ACHN (cell line): ENCODE results near the gene HCFC2.
"Not testable (repeated sequence)": the region's sequence is repeated elsewhere in the genome, so short reads cannot be mapped to it uniquely, and the experiment has no call there.

ENCODE experiments used
- DNase-seq: peaks from one replicate; pipeline ENCODE4 v3.0.0-alpha.2; 2015
- in situ Hi-C: cut with HindIII; loops from 2 replicates; pipeline ENCODE4 v1.10.0; 2017; ENCODE audit warnings: low sequenced_read_pairs, low pct_ligation_motif_present, low pct_unique_long_range_greater_than_20kb

The HCFC2 gene

DNA sequence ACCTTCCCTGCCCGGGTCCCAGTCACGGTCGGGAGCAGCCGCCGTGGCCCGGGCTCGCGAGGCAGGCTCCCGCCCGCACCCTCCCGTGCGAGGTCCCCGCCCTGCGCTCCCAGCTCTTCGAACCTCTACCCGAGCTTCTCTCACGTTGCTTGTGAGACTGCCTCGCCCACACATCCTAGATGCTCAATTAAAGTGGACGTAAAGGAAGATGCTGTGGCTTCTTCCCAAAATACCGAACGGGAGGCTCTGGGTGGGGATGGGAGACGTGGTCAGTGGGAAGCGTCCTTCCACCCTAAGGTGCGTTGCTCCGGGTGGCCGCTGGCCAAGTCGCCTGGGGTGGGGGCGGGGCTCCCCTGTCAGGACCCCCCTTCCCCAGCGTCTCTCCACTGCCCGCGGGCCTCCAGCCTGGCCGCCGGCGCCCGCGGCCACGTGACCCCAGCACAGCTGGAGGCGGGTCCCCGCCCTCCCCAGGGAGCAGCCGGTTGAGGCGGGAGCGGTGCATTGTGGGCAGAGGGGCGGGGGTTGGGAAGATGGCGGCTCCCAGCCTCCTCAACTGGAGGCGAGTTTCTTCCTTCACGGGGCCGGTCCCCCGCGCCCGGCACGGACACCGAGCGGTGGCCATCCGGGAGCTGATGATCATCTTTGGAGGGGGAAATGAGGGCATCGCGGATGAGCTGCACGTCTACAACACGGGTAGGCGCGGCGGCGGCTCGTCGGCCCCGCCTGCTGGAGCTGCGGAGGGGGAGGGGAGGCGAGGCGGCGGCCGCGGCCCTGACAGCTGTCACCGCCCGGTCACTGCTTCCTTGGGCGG is at the start of gene HCFC2:
Gene HCFC2 (plus strand): TSS at position 501 of the 811 bp plus-strand sequence. CDS start 30 bp downstream, at position 531.
- in situ Hi-C loops, result no loop called here
- DNase-seq, result peak; percentile 95

DNA sequence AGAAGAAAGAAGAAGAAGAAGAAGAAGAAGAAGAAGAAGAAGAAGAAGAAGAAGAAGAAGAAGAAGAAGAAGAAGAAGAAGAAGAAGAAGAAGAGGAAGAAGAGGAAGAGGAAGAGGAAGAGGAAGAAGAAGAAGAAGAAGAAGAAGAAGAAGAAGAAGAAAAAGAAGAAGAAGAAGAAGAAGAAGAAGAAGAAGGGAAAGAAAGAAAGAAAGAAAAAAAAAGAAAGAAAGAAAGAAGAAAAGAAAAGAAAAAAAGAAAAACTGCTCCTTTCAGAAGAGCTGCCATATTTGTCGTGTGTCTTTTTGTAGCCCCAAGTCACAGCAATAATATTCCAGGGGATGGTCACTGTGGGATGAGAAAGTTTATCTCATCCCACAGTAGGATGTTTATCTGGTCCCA is 42.5 kb upstream of the HCFC2 start:
- in situ Hi-C loops, DNase-seq: not testable (repeated sequence)

DNA sequence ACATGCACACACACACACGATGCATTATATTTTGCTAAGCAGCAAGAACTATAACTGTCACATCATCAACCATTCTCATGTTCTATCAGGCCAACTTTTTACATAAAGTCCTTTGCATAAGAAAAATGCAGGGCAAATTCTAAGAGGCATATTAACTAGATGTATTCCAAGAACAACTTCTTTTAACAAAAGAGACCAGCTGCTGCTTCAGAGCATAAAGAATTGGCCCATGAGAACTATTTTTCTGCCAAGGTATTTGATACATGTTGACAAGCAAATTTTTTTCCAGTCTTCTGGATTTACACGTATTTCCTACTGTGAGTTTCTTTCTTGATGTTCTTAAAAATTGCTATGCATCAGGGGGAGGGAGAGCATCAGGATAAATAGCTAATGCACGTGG is 41.5 kb upstream of the HCFC2 start:
- DNase-seq, result no peak

GRCh38 chr12:104023710-104024109 is 40.6 kb upstream of the HCFC2 start:
- in situ Hi-C loops, result no loop called here
- DNase-seq, result no peak

More for the DNA sequence above, 41.5 kb upstream of the HCFC2 start:
- in situ Hi-C loops, result no loop called here

- in situ Hi-C loops, result no loop called here
- DNase-seq, result no peak
Measured at GRCh38 chr12:104024348-104024747, 40.0 kb upstream of the HCFC2 start.

- in situ Hi-C loops, result no loop called here
- DNase-seq, result no peak
Measured at GRCh38 chr12:104025771-104026170, 38.6 kb upstream of the HCFC2 start.

DNA sequence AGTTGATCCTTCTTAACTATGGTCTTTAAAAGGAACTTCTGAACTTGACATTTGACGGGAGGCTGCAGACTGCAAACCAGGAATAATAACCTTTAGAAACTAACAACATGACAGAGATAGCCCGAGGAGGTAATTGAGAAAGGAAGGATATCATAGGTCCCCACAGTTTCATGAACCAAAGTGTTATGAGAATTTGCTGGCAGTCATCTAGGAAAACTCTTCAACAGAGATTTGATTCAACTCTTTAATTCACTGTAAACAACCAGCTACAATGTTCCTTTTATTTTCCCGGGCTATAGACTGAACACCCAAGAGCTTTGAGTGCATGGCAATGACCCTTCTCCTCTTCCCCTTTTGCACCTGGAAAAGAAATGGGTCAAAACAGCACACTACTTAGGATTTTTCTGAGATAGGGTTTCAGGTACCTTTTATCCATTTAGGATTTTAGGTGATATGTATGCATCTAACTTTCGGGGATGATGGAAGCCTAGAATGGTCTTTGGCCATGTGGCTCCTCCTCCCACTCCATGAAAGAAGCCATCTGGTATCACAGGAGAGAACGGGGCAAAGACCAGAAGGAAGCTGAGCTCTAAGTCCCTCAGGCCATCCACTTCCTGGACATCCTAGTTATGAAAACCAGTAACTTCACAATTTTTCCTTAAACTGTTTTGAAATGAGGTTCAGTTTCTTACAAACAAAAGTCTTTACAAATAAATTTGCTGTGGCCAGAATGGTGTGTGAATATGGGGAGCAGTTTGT is 37.3 kb upstream of the HCFC2 start:
- DNase-seq, result no peak
- in situ Hi-C loops, result no loop called here

DNA sequence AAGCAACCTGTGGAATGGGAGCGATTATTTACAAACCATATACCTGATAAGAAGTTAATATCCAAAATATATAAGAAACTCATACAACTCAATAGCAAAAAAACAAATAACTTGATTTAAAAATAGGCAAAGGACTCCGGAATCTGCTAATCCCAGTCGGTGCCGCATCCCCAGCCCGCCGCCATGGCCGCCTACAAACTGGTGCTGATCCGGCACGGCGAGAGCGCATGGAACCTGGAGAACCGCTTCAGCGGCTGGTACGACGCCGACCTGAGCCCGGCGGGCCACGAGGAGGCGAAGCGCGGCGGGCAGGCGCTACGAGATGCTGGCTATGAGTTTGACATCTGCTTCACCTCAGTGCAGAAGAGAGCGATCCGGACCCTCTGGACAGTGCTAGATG is 33.7 kb upstream of the HCFC2 start:
- in situ Hi-C loops, result not testable (repeated sequence)

DNA sequence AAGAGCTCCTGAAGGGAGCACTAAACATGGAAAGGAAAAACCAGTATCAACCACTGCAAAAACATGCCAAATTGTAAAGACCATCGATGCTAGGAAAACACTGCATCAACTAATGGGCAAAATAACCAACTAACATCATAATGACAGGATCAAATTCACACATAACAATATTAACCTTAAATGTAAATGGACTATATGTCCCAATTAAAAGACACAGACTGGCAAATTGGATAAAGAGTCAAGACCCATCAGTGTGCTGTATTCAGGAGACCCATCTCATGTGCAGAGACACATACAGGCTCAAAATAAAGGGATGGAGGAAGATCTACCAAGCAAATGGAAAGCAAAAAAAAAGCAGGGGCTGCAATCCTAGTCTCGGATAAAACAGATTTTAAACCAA is 28.2 kb upstream of the HCFC2 start:
- in situ Hi-C loops, DNase-seq: not testable (repeated sequence)

More for the DNA sequence above, 33.7 kb upstream of the HCFC2 start:
- DNase-seq, result not testable (repeated sequence)

GRCh38 chr12:104039769-104040168 is 24.6 kb upstream of the HCFC2 start:
- in situ Hi-C loops, DNase-seq: not testable (repeated sequence)

DNA sequence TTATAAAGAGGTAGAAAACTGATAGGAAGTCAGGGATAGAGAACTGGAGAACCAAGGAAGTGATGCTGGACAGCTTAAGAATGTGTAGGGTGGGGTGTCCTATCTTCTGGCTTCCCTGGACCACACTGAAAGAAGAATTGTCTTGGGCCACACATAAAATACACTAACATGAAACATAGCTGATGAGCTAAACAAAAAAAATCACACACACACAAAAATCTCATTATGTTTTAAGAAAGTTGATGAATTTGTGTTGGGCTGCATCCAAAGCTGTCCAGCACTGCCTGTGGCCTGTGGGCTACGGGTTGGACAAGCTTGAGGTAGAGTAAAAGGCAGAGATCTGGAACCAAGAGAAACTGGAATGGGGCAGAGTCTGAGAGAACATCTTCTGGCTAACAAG is 21.8 kb upstream of the HCFC2 start:
- in situ Hi-C loops, result no loop called here
- no peak for DNase-seq

GRCh38 chr12:104044158-104044557 is 20.2 kb upstream of the HCFC2 start:
- in situ Hi-C loops, result no loop called here
- DNase-seq, result no peak

DNA sequence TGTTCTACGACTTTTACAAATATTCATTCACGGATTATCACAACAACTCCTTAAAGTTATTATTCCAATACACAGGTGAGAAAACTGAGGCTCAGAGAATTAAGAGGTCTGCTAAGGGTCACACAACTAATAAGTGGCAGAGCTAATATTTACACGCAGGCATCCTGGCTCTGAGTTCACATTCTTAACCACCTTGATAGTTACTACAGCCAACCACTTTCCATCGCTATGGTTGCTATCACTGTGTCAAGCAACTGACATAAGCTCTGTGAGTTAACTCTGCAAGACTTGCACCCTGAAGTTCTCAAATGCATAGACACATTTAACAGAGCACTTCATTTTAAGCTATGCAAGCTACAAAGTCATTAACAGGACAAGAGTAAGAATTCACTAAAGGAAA is 18.0 kb upstream of the HCFC2 start:
- in situ Hi-C loops, result no loop called here
- no peak for DNase-seq

- no peak for DNase-seq
- in situ Hi-C loops, result no loop called here
Measured at GRCh38 chr12:104048162-104048561, 16.2 kb upstream of the HCFC2 start.

- no peak for DNase-seq
- in situ Hi-C loops, result no loop called here
Measured at GRCh38 chr12:104048811-104049210, 15.5 kb upstream of the HCFC2 start.

DNA sequence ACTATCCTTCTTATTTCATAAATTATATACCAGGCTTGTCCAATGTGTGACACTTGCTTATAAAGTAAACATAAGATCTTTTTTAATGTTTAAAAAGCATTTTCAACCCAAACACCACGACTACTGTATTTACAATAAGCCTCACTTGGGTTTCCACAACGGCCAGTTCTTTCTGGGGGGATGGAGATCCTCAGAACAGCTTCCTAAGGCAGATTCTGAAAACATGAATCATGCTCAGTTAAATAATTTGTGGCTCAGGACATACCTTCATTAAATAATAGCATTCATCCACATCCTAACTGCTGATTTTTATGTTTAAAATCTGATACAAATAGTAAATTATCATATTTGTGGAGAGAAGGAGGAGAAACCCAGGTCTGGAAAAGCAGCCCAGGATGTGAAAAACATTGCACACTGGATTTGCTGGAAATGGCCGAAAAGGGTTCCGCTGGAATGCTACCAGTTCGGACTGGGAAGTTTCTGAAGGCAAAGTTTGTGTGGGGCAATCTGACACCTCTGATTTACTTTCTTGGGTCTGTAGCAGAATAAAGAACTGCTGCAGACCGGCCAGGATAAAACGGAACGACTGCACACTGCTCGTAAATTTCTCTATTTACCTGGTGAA is 14.9 kb upstream of the HCFC2 start:
- DNase-seq, result no peak
- in situ Hi-C loops, result no loop called here

- in situ Hi-C loops, result no loop called here
- DNase-seq, result no peak
Measured at GRCh38 chr12:104049903-104050356, 14.4 kb upstream of the HCFC2 start, which contains the start of gene GLT8D2. GLT8D2 (minus strand) TSS chr12:104050187; CDS start chr12:104019648, 30,539 bp downstream.

- DNase-seq, result no peak
- in situ Hi-C loops, result no loop called here
Measured at GRCh38 chr12:104050436-104050835, 13.9 kb upstream of the HCFC2 start.

GRCh38 chr12:104054681-104055346 is 9.5 kb upstream of the HCFC2 start:
- in situ Hi-C loops, result no loop called here
- DNase-seq, result no peak
